AG10803 (cell line): ENCODE measurements around the gene ZNF454.

Experiments
- DNase-seq: peaks from one replicate; pipeline ENCODE4 v3.0.0; 2010; ENCODE audit warnings: low read depth
- H3K4me3 ChIP-seq: 2 replicates; pipeline ENCODE4 v1.5.1; 2011; ENCODE audit warnings: mild to moderate bottlenecking, low read length, control low read depth
- CTCF ChIP-seq: conservative IDR thresholded peaks from 2 replicates; pipeline ENCODE4 v1.5.1; 2011; ENCODE audit warnings: mild to moderate bottlenecking, low read length, control low read depth, inconsistent platforms

ZNF454 gene

GRCh38 chr5:178993955-178994579 lies 53.1 kb downstream of the ZNF454 start:
- TF ChIP-seq CTCF = no peak
- DNase-seq = no peak
- H3K4me3 ChIP-seq = no peak overlapping the region

- DNase-seq = no peak
- no peak for TF ChIP-seq CTCF
- no peak within 1 kb of the TSS for H3K4me3 ChIP-seq
Measured at GRCh38 chr5:178994580-178995340, 53.8 kb downstream of the ZNF454 start, which contains the start of gene GRM6. TSS of gene GRM6 (minus strand) at chr5:178995320. CDS start at chr5:178994944, 376 bp downstream.

- no peak for TF ChIP-seq CTCF
- no peak overlapping the region for H3K4me3 ChIP-seq
- no peak for DNase-seq
Measured at GRCh38 chr5:178995341-178995690, 54.3 kb downstream of the ZNF454 start.

GRCh38 chr5:178996156-178996555 lies 55.2 kb downstream of the ZNF454 start:
- no peak for TF ChIP-seq CTCF
- H3K4me3 ChIP-seq = no peak overlapping the region
- DNase-seq = no peak

GRCh38 chr5:178997191-178997590 lies 56.2 kb downstream of the ZNF454 start:
- TF ChIP-seq CTCF = no peak
- H3K4me3 ChIP-seq = no peak overlapping the region
- DNase-seq = no peak

GRCh38 chr5:178998441-178998840 lies 57.4 kb downstream of the ZNF454 start:
- no peak overlapping the region for H3K4me3 ChIP-seq
- DNase-seq = no peak
- TF ChIP-seq CTCF = no peak

- TF ChIP-seq CTCF = no peak
- no peak overlapping the region for H3K4me3 ChIP-seq
- no peak for DNase-seq
Measured at GRCh38 chr5:179006564-179006963, 65.6 kb downstream of the ZNF454 start.
